ENCODE data around the gene EIF2S2. TPM values are rescaled to one million over a fixed set of nuclear protein-coding genes. Genes with fewer than 3 reads are reported as not detected.

Gene EIF2S2
- total RNA-seq, 1 experiment from 2014 or later, result 130 TPM

DNA sequence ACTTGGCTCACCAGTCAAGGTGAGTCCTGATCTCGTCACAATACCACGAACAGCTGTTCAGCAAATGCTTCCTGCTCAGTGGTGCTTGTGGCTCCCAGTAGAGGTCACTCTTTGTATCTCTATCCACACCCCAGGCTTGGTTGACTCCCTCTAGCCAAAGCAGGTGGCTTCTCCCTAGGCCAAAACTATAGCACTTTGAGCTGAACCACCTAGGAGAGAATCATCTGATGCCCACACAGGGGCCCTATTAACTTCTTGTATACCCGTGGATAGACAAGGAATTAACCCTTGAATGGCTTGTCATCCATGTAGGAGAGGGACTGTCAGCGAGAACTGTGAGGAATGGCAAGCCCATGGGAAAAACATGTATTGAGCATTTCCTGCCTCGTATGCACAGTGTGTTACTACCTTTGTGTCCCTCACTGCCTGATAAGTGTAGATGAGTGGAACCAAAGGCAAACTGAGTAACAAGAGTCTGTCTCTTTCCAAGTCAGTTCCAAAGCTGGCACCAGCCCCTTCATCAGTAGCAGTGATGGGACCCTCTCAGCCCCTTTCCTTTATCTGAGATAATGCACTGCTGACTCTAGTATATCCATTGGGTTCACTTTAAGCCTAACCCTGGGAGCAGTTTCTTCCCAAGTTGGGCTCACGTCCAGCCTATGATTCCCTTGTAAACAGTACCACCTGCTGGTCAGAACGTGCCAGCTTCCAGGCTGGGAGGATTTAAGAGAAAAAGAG is 42.5 kb downstream of the EIF2S2 start:
- Histone ChIP-seq H3K27me3 (replicated peaks; ENCODE audit: insufficient read depth, low read depth, low read length, poor library complexity) (no peaks in the 10 kb centered on the region), H3K36me3 (ENCODE audit: insufficient read depth, low read length, poor library complexity, severe bottlenecking) (peaks cover 10% of the 10 kb centered on the region), H3K9me3 (ENCODE audit: low read depth, low read length, poor library complexity, severe bottlenecking) (no peaks in the 10 kb centered on the region), H3K27ac (ENCODE audit: low read depth, low read length, poor library complexity, severe bottlenecking) (peak overlapping the region; percentile 13), H3K4me3 (ENCODE audit: low read depth, low read length, poor library complexity, severe bottlenecking) (no peak overlapping the region), H3K4me1 (ENCODE audit: insufficient read depth, low read length, poor library complexity, severe bottlenecking) (peaks cover 51% of the 10 kb centered on the region)
- intact Hi-C loops (cut with micrococcal nuclease; ENCODE audit: unreplicated experiment), result loop anchor here (1.0 to 5.0 kb wide), 3 partner anchors 137 to 277 kb away; no protein-coding TSS in a partner anchor
- no TSS peak for BruUV-seq (replicated peaks)
- DNase-seq (ENCODE audit: low spot score), result peak; percentile 91
- ChIA-PET POLR2A (ENCODE audit: low non-redundant PET) (interaction anchor here (0.6 kb wide), 1 partner anchor 668 kb away, joined by 3 read pairs; no protein-coding TSS in a partner anchor), CTCF (interaction anchor here (0.6 to 1.2 kb wide), 4 partner anchors 59 to 453 kb away, joined by 3 to 4 read pairs (median 3); no protein-coding TSS in a partner anchor)
- TF ChIP-seq, protein P1, sequence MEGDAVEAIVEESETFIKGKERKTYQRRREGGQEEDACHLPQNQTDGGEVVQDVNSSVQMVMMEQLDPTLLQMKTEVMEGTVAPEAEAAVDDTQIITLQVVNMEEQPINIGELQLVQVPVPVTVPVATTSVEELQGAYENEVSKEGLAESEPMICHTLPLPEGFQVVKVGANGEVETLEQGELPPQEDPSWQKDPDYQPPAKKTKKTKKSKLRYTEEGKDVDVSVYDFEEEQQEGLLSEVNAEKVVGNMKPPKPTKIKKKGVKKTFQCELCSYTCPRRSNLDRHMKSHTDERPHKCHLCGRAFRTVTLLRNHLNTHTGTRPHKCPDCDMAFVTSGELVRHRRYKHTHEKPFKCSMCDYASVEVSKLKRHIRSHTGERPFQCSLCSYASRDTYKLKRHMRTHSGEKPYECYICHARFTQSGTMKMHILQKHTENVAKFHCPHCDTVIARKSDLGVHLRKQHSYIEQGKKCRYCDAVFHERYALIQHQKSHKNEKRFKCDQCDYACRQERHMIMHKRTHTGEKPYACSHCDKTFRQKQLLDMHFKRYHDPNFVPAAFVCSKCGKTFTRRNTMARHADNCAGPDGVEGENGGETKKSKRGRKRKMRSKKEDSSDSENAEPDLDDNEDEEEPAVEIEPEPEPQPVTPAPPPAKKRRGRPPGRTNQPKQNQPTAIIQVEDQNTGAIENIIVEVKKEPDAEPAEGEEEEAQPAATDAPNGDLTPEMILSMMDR (conservative IDR thresholded peaks at IDR 0.05; ENCODE audit: low read depth, low read length), result peak; percentile 86
- no peak for TF ChIP-seq EZH2 (IDR thresholded peaks at IDR 0.05; ENCODE audit: borderline replicate concordance, low read depth, low read length, poor library complexity, severe bottlenecking)

DNA sequence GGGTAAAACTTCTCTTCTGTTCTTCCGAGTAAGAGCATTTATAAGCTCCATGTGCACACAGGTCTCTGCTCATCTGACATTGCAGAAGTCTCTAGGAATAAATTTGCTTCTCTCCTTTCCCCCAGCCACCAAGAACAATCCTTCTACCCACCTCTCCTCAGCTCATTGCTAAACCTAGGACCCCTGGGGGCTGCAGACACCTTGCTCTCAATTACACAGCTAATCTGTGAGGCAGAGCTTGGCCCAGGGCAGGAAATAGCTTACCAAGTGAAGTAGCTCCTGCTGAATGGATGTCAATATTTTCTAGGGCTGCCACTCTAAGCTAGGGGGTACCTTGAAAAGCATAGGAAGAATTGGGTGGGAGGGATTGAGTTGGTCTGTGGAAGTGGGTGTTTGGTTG is 44.0 kb downstream of the EIF2S2 start:
- Histone ChIP-seq H3K9me3 (ENCODE audit: low read depth, low read length, poor library complexity, severe bottlenecking) (no peaks in the 10 kb centered on the region), H3K4me3 (ENCODE audit: low read depth, low read length, poor library complexity, severe bottlenecking) (no peak overlapping the region), H3K4me1 (ENCODE audit: insufficient read depth, low read length, poor library complexity, severe bottlenecking) (peaks cover 51% of the 10 kb centered on the region), H3K27ac (ENCODE audit: low read depth, low read length, poor library complexity, severe bottlenecking) (no peak overlapping the region), H3K27me3 (replicated peaks; ENCODE audit: insufficient read depth, low read depth, low read length, poor library complexity) (no peaks in the 10 kb centered on the region), H3K36me3 (ENCODE audit: insufficient read depth, low read length, poor library complexity, severe bottlenecking) (peaks cover 10% of the 10 kb centered on the region)
- ChIA-PET CTCF (interaction anchor here (0.6 to 0.9 kb wide), 2 partner anchors 124 to 205 kb away, joined by 6 read pairs; no protein-coding TSS in a partner anchor), POLR2A (ENCODE audit: low non-redundant PET) (no interaction called here)
- intact Hi-C loops (cut with micrococcal nuclease; ENCODE audit: unreplicated experiment), result loop anchor here (5.0 kb wide), 1 partner anchor 276 kb away; no protein-coding TSS in a partner anchor
- TF ChIP-seq, protein P1 (conservative IDR thresholded peaks at IDR 0.05; ENCODE audit: low read depth, low read length), result no peak
- TF ChIP-seq EZH2 (IDR thresholded peaks at IDR 0.05; ENCODE audit: borderline replicate concordance, low read depth, low read length, poor library complexity, severe bottlenecking), result no peak
- no peak for DNase-seq (ENCODE audit: low spot score)
- BruUV-seq (replicated peaks), result no TSS peak

GRCh38 chr20:34066476-34067090 is 45.5 kb downstream of the EIF2S2 start:
- Histone ChIP-seq H3K27ac (ENCODE audit: low read depth, low read length, poor library complexity, severe bottlenecking) (peak overlapping the region; percentile 43), H3K4me1 (ENCODE audit: insufficient read depth, low read length, poor library complexity, severe bottlenecking) (peaks cover 51% of the 10 kb centered on the region), H3K9me3 (ENCODE audit: low read depth, low read length, poor library complexity, severe bottlenecking) (no peaks in the 10 kb centered on the region), H3K4me3 (ENCODE audit: low read depth, low read length, poor library complexity, severe bottlenecking) (no peak overlapping the region), H3K36me3 (ENCODE audit: insufficient read depth, low read length, poor library complexity, severe bottlenecking) (no peaks in the 10 kb centered on the region), H3K27me3 (replicated peaks; ENCODE audit: insufficient read depth, low read depth, low read length, poor library complexity) (no peaks in the 10 kb centered on the region)
- ChIA-PET POLR2A (ENCODE audit: low non-redundant PET) (no interaction called here), CTCF (no interaction called here)
- intact Hi-C loops (cut with micrococcal nuclease; ENCODE audit: unreplicated experiment), result loop anchor here (5.0 kb wide), 1 partner anchor 274 kb away; no protein-coding TSS in a partner anchor
- no peak for TF ChIP-seq EZH2 (IDR thresholded peaks at IDR 0.05; ENCODE audit: borderline replicate concordance, low read depth, low read length, poor library complexity, severe bottlenecking)
- TF ChIP-seq, protein P1 (conservative IDR thresholded peaks at IDR 0.05; ENCODE audit: low read depth, low read length), result no peak
- no TSS peak for BruUV-seq (replicated peaks)
- peak; percentile 76 for DNase-seq (ENCODE audit: low spot score)
